DND-41 (cell line): ENCODE measurements around the gene ZCCHC24.

Experiments
- ATAC-seq: fragments of 200-7000 bp; cut with Tn5 transposase; 3 replicates; pipeline ENCODE4 v1.9.1; 2021; ENCODE audit warnings: low read depth; ENCODE audit not compliant: insufficient read depth
- DNase-seq: peaks from one replicate; pipeline ENCODE4 v3.0.0-alpha.2; 2020
- H2AFZ ChIP-seq: 2 replicates; pipeline ENCODE4 v1.6.0; 2012; ENCODE audit warnings: low read depth, low read length
- H3K27ac ChIP-seq: 2 replicates; pipeline ENCODE4 v1.5.1; 2012; ENCODE audit warnings: low read length, inconsistent platforms
- H3K27me3 ChIP-seq: fragments of 200-600 bp; sonication (generic); 2 replicates; pipeline ENCODE4 v1.6.0; 2012; ENCODE audit warnings: low read length, mild to moderate bottlenecking, inconsistent platforms; ENCODE audit not compliant: insufficient read depth, poor library complexity
- H3K36me3 ChIP-seq: 2 replicates; pipeline ENCODE4 v1.5.1; 2012; ENCODE audit warnings: low read length, inconsistent platforms; ENCODE audit not compliant: insufficient read depth
- H3K4me1 ChIP-seq: 2 replicates; pipeline ENCODE4 v1.5.1; 2012; ENCODE audit warnings: mild to moderate bottlenecking, low read length; ENCODE audit not compliant: insufficient read depth
- H3K4me2 ChIP-seq: 2 replicates; pipeline ENCODE4 v1.6.0; 2012; ENCODE audit warnings: mild to moderate bottlenecking, moderate library complexity, low read length, inconsistent platforms; ENCODE audit not compliant: insufficient read depth
- H3K4me3 ChIP-seq, 2 experiments: fragments of 200-600 bp in 1 of 2; shearing (Covaris generic) in 1 of 2; 2 replicates each; pipeline ENCODE4 v1.5.1; 2012 to 2016; ENCODE audit warnings: inconsistent platforms in 2 of 2, low read length in 2 of 2, mild to moderate bottlenecking in 2 of 2, low read depth in 1 of 2, moderate library complexity in 1 of 2
- H3K79me2 ChIP-seq: 2 replicates; pipeline ENCODE4 v1.6.0; 2012; ENCODE audit warnings: low read length, inconsistent platforms; ENCODE audit not compliant: insufficient read depth
- H3K9ac ChIP-seq: 2 replicates; pipeline ENCODE4 v1.6.0; 2012; ENCODE audit warnings: low read depth, mild to moderate bottlenecking, inconsistent platforms, low read length, moderate library complexity
- H3K9me3 ChIP-seq: 2 replicates; pipeline ENCODE4 v1.5.1; 2012; ENCODE audit warnings: low read length, moderate library complexity, mild to moderate bottlenecking, inconsistent platforms; ENCODE audit not compliant: insufficient read depth, severe bottlenecking
- H4K20me1 ChIP-seq: 2 replicates; pipeline ENCODE4 v1.6.0; 2012; ENCODE audit warnings: low read length; ENCODE audit not compliant: insufficient read depth
- EZH2 ChIP-seq: IDR thresholded peaks from 3 replicates; pipeline ENCODE4 v1.6.1; 2012; ENCODE audit warnings: borderline replicate concordance, low read depth, mild to moderate bottlenecking, moderate library complexity, low read length, inconsistent platforms; ENCODE audit not compliant: severe bottlenecking
- TF ChIP-seq, protein P1 (sequence below): IDR thresholded peaks from 2 replicates; pipeline ENCODE4 v1.5.1; 2012; ENCODE audit warnings: borderline replicate concordance, low read length, moderate library complexity, mild to moderate bottlenecking; ENCODE audit not compliant: poor library complexity, severe bottlenecking; ENCODE audit errors: extremely low read depth

The ZCCHC24 gene

DNA sequence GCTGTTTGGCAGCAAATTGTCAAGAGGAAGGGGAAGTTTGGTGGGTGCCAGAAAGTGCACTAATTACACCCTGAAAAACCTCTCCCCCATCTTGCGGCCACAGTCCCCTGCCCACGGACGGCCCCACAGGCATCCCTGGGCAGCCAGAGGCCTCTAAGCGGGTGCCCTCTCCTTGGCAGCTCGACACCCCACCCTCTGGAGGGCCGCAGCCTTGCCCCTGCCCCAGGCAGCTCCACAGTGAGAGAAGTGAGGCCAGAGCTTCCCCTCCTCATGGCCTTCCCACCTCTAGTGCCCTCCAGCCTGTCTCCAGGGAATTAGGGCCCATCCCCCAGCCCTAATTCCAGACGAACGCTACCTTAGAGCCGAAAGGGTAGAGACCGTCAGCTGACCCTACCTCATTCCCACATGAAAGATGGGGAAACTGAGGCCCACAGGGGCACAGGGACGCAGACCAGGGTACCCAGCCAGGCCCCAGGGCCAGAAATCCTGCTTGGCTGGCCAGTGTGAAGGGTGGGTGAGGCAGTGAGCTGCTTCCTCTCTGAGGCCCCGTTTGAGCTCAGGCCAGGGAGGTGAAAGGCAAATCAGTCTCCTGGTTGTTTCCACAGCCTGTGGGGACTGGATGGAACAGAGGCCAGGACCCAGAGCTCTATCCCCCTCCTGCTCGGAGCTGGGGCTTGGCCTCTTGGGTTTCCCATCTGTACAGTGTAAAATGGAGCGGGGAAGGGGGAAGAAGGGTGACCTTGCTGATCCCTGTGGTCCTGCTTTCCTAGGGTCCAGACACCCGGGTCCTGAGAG lies 10.0 kb downstream of the ZCCHC24 start:
- DNase-seq (no peak), ATAC-seq (no peak)
- H3K79me2 ChIP-seq: no peaks in the 10 kb centered on the region
- no peaks in the 10 kb centered on the region for H3K36me3 ChIP-seq
- no peak overlapping the region for H3K27ac ChIP-seq
- H3K27me3 ChIP-seq: peaks cover 26% of the 10 kb centered on the region
- H3K9me3 ChIP-seq: no peaks in the 10 kb centered on the region
- no peak overlapping the region for H2AFZ ChIP-seq
- no peaks in the 10 kb centered on the region for H3K4me1 ChIP-seq
- H3K4me2 ChIP-seq: no peak overlapping the region
- no peak overlapping the region for H3K4me3 ChIP-seq
- H3K9ac ChIP-seq: no peak overlapping the region
- TF ChIP-seq EZH2: no peak
- TF ChIP-seq, protein P1, sequence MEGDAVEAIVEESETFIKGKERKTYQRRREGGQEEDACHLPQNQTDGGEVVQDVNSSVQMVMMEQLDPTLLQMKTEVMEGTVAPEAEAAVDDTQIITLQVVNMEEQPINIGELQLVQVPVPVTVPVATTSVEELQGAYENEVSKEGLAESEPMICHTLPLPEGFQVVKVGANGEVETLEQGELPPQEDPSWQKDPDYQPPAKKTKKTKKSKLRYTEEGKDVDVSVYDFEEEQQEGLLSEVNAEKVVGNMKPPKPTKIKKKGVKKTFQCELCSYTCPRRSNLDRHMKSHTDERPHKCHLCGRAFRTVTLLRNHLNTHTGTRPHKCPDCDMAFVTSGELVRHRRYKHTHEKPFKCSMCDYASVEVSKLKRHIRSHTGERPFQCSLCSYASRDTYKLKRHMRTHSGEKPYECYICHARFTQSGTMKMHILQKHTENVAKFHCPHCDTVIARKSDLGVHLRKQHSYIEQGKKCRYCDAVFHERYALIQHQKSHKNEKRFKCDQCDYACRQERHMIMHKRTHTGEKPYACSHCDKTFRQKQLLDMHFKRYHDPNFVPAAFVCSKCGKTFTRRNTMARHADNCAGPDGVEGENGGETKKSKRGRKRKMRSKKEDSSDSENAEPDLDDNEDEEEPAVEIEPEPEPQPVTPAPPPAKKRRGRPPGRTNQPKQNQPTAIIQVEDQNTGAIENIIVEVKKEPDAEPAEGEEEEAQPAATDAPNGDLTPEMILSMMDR: no peak
- peaks cover 16% of the 10 kb centered on the region for H4K20me1 ChIP-seq

DNA sequence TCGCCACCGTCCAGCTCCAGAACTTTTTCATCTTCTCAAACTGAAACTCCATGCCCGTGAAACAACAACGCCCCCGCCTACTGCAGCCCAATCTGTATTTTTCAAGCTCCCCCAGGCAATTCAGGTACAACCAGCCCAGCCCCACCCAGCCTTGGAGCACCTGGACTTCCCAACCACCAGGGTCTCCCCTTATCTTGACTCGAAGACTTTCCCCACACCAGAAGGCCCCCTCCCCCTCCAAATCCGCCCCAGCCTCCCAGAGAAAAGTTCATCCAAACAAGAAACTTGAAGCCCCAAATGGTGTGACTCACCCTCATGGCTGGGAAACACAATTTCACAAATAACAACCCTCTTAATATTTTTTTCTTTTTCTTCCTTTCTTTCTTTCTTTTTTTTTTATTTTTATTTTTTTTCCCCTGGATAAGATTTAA lies 10.6 kb downstream of the ZCCHC24 start:
- H3K9me3 ChIP-seq: no peaks in the 10 kb centered on the region
- no peaks in the 10 kb centered on the region for H3K79me2 ChIP-seq

DNA sequence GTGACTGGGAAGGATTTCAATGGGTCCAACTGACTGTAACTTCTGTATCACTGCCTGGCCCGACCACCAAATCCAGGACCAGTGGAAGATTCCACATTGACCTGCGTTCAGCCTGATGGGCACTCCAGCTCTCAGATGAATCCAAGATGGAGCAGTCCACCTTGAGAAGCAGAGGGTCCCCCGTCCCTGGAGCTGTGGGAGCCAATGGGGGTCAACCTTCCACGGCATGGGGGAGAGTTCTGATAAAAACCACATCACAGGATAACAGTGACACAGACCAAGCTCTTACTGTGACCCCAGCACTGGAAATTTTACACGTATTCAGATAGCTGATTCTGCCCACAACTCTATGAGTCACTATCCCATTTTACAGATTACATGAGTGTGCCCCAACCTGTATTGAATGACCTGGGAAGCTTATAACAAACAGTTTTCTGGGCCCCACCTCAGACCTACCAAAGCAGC lies 11.2 kb downstream of the ZCCHC24 start:
- no peak for TF ChIP-seq EZH2
- TF ChIP-seq, protein P1: no peak
- Histone ChIP-seq H3K36me3 (no peaks in the 10 kb centered on the region), H4K20me1 (peaks cover 7% of the 10 kb centered on the region), H3K27me3 (peaks cover 14% of the 10 kb centered on the region), H3K9ac (no peak overlapping the region), H3K79me2 (no peaks in the 10 kb centered on the region), H3K4me1 (no peaks in the 10 kb centered on the region), H2AFZ (no peak overlapping the region), H3K4me2 (no peak overlapping the region), H3K27ac (no peak overlapping the region), H3K4me3 (no peak overlapping the region), H3K9me3 (no peaks in the 10 kb centered on the region)
- DNase-seq (no peak), ATAC-seq (no peak)

More for the DNA sequence above, 10.6 kb downstream of the ZCCHC24 start:
- Histone ChIP-seq H2AFZ (no peak overlapping the region), H4K20me1 (peaks cover 10% of the 10 kb centered on the region), H3K36me3 (no peaks in the 10 kb centered on the region), H3K4me3 (no peak overlapping the region), H3K27me3 (peaks cover 19% of the 10 kb centered on the region), H3K4me2 (no peak overlapping the region), H3K9ac (no peak overlapping the region), H3K27ac (no peak overlapping the region), H3K4me1 (no peaks in the 10 kb centered on the region)
- DNase-seq: no peak
- no peak for TF ChIP-seq EZH2
- no peak for ATAC-seq
